HG03439 (cell line): ENCODE measurements around the gene CDC42.
"Not testable (repeated sequence)": the region's sequence is repeated elsewhere in the genome, so short reads cannot be mapped to it uniquely, and the experiment has no call there.

Experiments
- ATAC-seq: cut with Tn5 transposase; IDR thresholded peaks from one replicate; pipeline ENCODE4 v1.9.1; 2021; ENCODE audit warnings: mild to moderate bottlenecking, moderate library complexity; ENCODE audit not compliant: unreplicated experiment

The CDC42 gene

DNA sequence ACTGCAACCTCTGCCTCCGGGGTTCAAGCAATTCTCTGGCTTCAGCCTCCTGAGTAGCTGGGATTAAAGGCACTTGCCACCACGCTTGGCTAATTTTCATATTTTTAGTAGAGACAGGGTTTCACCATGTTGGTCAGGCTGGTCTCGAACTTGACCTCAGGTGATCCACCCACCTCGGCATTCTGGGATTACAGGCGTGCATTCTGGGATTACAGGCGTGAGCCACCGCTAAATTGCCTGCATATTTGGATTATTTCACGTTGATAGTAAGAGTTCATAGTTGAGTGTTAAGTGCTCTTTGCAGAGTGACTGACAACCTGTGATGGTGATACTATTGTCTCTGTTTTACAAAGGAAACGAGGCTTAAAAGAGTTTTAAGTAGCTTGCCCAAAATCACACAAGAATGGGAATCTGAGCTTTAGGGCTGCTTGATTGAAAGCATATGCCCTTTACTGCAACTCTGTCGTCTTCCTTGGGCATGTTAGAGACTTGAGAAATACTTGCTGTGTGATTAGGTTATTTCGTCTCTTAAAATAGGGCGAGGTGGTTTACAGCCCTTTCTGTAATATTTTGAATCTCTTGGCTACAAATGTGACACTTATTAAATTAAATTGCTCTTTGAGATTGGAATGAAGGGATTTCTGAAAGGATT is 12.4 kb downstream of the CDC42 start:
- ATAC-seq, result no peak

DNA sequence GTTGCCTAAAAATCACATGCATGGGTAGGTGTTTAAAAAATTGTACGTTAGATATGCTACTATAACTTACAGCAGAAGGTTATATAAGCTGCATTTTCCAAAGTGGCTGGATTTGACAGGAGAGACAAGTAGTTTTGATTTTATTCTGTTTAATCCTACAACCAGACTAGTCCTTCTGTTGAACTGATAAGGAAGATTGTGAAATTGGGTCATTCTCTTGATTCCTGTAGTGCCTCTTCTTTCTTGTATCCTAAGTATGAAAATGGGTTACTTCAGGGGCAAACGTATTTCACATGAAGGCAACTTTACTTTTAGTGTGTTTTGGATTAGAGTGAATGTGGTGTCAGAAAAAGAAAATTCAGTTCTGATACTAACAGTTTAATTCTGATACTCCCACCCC is 19.0 kb downstream of the CDC42 start:
- ATAC-seq, result no peak

DNA sequence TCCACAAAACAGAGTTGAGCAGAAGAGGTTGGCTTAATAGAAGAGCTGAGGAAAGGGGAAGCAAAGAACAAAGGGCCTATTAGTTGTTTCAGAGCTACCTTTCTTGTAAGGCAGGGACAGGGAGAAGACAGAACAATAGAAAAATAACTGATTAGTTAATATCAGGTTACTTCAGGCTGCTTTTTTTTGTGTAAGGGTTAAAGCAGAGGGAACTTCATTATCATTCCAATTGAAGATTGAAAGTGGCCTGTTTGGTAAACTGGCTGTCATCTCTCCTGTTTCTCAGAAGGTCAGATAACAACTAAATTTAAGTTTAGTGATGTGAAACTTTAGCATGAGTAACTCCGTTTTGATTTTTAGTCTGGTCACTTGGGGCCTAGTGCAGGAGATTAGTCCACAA is 22.3 kb downstream of the CDC42 start:
- no peak for ATAC-seq

DNA sequence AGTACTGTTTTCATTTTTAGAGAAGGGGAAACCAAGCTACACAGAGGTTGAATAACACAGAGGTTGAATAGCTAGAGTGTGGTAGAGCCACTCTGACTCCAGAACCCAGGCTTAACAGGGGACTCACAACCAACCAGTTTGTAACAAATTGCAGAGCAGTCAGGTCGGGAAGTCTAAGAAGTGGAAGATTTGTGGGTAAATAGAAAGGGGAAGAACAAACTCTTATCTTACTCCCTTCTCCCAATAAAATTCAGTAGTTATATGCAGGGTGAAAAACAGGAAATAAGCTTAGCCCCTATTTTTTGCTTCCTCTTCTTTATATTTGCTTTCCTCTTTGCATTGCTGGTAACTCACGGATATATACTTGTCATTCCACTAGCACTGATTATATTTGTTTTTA is 23.2 kb downstream of the CDC42 start:
- no peak for ATAC-seq

DNA sequence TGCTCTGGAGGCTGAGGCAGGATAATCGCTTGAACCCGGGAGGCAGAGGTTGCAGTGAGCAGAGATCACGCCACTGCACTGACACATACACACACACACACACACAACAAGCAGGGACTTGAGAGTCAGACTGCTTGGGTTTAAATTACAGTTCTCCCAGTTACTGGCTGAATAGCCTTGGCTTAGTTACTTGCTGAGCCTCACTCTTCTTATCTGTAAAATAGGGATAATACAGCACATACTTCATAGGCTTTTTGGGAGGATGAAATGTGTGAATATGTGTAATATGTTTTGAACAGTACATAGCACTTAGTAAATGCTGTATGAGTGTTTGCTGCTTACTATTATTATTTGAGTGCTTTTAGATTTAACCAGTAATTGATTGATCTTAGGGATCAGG is 23.8 kb downstream of the CDC42 start:
- no peak for ATAC-seq

DNA sequence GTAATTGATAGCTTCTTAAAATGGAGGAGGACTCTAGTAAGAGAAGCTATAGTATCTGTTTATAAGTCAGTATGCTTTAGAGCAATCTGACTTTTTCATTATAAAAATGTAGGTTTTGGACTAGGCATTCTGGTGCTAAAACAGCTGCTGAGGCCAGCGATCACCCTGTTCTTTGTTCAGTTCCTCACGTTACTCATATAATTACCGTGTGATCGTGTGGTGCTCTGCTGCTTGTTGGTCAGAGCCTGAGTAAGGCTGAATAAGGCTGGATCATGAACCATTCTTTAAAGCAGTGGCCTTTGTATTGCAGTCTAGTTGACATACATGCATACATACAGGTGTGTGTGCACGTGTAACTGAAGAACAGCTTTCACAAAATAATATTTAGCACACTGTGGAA is 25.2 kb downstream of the CDC42 start:
- no peak for ATAC-seq

DNA sequence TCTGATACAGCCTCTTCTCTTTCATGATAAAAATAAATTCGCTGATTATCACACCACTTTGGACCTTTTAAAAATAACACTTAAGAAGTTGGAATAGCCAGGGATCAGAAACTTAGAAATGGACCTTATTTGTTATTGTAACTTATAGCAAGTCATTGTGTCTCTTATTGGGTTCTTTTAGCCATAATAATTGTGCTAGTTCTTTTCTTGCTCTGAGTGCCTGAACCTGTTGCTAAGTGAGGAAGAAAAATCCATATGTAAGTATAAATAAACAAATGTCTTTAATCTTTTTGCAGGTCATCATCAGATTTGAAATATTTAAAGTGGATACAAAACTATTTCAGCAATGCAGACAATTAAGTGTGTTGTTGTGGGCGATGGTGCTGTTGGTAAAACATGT is 25.6 kb downstream of the CDC42 start:
- no peak for ATAC-seq

DNA sequence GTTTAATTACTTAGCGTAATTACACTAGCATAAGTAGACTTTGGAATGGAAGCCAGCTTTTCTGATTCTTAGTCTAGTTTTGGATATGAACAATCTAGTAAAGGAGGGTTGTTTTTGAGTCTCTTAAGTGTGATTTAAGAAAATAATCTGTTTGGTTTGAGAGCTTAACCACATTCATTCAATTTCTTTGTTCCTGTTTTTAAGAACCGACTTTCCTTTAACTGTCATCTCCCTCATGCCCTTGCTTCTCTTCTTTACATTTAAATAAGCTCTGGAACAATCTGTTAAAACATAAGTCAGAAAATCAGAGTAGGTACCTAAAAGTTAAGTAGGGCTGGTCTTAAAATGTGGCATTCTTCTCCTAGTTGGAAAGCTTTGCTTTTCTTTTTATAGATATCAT is 27.7 kb downstream of the CDC42 start:
- no peak for ATAC-seq

DNA sequence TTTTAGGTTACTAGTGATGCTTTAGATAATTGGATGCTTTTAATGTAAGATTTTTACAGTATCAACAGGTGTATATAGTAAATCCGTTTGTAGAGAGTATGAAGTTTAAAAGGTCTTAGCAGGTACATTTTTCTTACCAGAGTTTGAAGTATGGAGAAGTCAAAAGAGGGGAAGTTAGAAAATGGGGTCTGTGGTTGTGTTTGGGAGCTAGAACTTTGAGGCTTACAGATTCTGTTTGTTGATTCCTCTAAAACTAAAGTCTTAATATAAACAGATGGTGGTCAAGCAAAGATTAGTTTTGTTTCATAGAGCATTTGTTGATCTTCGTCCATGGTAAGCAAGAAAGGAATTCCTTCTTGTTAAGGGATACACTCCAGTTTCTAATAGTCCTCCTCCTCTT is 35.8 kb downstream of the CDC42 start:
- ATAC-seq, result no peak

DNA sequence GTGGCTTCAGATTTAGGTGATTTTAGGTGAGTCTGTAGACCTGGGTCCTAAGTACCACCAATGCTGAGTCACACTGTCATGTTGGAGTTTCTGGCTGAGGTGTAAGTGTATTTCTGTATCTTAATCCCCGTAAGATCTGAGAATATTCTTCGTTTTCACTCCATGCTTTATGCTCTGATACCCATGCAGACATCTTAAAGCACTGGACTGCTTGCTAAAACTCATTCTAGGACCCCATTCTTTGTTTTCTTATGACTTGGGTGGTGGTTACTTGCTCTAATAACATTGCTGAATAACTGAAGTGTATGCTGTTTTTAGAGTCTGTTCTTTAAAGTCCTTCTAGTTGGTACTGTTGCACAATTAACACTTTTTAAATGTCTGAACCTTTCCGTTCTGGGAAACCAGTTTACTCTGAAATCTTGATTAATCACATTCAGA is 36.6 kb downstream of the CDC42 start:
- no peak for ATAC-seq

DNA sequence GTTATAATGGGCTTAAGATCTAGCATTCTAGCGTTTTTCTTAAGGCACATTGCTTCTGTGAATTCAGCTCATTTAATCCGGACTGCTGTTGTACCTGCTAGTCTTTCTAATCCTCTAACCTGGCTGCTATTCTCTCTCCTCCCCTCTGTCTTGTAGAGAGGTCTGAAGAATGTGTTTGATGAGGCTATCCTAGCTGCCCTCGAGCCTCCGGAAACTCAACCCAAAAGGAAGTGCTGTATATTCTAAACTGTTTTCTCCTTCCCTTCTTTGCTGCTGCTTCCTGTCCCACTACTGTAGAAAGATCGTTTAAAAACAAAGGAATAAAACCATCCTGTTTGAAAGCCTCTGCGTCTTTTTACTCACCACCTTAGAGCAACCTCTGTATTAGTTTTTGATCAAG is 37.3 kb downstream of the CDC42 start:
- no peak for ATAC-seq

DNA sequence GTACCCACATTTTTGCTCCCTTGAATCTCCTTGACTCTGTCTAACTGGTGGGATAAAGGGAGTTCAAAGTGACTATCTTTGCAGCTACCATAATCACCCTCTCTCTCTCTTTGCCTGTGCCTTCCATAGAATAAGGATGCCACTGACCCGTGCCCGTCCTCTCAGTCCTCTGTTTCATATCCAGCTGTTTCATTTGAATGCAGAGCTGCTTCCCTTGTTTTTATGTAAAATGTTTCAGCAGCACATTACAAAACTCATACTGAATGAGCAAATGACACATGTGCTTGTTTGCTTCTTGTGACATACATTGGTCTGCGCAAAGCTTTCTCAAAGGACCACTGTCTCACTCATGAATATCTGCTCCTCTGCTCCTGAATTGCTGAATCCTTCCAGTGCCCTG is 38.4 kb downstream of the CDC42 start:
- ATAC-seq, result no peak

DNA sequence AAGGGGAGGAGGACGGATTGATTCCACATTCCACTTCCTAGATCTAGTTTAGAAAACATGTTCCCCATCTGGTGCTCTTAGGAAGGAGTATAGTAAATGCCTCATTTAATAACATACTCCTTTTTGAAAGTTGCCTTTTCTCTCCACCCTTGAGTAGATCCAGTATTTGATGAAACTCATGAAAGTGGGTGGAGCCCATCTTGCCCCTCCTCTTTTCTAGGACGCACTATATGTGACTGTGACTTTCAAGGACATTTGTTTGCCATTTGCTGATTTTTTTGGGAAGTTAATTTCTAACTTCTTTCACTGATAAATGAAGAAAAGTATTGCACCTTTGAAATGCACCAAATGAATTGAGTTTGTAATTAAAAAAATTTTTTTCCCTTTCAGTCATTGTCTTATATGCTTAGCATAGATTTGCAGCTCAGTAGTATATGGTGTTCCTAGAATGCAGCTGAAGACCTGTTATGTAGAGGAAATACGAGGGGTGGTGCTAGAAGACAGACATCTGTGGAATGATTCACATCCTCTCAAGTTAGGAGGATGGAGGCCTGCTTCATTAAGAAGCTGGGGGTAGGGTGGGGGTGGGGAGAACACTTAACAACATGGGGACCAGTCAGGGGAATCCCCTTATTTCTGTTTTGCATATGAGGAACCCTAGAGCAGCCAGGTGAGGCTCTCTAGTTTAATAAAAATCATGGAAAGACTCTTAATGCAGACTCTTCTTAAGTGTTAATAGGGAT is 39.7 kb downstream of the CDC42 start:
- not testable (repeated sequence) for ATAC-seq

DNA sequence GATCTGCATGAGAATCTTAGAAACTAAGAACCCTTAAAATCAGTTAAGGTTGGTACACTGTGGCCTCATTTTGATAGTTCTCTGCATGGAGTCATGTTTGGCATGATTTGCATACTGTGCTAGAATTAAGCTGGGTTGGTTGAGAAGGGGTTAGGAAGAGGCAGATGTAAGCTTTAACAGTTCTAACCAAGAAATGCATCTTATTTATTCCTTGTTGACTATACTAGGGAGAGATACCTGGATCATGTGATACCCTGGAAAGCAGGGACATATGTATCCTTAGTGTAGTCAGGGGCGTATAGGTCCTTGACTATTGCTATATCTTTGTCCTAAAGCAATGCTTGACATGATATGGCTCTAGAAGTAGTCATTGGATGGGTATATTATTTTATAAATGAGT is 41.0 kb downstream of the CDC42 start:
- no peak for ATAC-seq

DNA sequence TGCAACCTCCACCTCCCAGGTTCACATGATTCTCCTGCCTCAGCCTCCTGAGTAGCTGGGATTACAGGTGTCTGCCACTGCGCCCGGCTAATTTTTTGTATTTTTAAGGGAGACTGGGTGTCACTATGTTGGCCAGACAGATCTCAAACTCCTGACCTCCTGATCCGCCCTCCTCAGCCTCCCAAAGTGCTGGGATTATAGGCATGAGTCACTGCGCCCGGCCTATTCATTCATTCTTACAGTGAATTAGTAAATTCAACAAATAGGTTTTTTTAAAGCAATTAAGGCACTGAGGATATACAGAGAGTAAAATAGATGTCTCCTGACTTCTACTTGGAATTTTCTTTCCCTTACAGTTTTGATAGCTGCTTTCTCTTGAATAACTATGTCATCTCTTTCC is 43.5 kb downstream of the CDC42 start:
- ATAC-seq, result no peak

DNA sequence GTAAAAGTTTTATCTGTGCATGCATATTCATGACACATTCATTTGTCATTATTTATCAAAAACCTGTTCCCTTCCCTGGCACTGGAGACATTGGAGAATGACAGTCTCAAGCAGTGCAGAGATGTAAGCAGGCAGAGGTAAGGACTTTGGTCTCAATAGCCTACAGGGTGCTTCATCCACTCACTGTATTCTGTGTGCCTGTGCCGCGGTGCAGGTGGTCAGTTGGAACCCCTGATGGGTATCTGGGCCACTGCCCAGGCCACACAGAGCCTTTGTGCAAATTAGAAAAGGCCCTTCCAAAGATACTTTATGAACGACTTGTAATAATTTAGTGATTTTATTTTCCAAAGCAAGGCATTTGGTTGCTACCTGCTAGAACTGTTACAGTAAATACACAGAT is 44.0 kb downstream of the CDC42 start:
- no peak for ATAC-seq

DNA sequence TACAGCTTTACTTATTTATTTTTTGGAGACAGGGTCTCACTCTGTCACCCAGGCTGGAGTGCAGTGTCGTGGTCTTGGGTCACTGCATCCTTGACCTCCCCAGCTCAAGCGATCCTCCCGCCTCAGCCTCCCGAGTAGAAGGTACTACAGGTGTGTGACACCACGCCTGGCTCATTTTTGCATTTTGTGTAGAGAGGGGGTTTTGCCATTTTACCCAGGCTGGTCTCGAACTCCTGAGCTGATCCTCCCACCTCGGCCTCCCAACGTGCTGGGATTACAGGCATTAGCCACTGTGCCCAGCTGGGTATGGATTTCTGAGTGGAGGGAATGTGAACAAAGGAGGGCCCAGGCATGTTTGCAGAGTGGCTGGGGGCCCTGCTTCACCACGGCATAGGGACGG is 46.2 kb downstream of the CDC42 start:
- ATAC-seq, result no peak

DNA sequence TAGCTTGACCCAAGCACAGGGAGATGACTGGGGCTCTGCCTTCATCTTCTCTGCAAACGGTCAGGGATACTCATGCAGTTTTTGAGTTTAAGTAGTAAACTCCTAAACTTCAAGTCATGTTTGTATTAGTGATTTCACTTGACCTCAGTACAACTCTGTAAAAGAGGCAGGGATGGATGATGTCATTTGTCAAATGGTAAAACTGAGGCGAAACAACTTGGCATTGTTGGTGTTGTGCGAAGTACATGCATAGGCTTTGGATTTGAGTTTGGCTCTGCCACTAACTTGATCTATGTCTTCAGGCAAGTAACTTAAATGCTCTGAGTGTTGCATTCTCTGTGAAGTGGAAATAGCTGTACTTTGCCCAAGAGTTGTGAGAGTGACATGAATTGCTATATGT is 47.7 kb downstream of the CDC42 start:
- ATAC-seq, result no peak

DNA sequence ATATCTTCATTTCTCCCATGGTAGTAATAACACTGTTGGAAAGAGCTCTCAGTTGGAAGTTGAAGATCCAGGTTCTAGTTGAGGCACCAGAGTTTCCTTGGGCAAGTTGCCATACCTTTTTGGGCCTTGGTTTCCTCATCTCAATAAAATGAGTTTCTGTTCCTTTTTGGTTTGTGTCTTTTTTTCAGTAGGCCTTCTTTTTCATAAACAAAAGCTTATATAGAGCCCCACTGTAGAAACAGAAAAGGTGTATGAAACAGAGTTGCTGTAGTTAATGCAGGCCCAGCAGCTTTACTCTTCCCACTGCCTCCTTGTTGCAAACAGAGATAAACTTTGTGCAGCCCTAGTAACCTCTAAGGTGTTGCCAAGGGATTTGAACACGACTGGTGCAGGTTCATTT is 48.7 kb downstream of the CDC42 start:
- no peak for ATAC-seq

DNA sequence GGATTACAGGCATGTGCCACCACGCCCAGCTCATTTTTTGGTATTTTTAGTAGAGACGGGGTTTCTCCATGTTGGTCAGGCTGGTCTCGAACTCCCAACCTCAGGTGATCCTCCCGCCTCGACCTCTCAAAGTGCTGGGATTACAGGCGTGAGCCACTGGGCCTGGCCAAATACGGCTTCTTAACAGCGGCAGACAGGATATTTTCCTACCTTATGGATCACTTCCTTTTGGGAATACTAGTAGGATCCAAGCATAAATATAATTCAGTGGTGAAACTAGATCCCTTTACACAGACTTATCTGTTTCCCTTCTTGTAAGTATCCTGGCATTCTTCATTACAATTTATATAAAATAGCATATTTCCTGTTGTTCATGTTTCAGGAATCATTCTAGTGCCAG is 49.5 kb downstream of the CDC42 start:
- ATAC-seq, result no peak

DNA sequence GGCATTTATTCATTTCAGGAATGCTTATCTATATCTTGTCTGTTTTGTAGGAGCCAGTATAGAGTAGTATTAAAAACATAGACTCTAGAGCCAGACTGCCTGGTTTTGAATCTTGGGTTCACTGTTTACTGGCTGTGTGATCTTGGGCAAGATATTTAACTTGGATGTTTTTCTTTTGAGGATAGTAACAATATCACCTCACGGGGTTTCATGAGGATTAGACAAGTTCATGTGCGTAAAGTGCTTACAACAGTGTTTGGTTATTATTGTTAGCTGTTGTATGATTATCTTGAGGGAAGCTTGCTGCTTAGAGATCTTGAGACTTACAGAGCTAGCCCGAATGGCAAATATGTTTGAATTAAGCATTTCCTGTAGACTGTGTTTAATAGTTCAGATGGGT is 50.2 kb downstream of the CDC42 start:
- no peak for ATAC-seq

DNA sequence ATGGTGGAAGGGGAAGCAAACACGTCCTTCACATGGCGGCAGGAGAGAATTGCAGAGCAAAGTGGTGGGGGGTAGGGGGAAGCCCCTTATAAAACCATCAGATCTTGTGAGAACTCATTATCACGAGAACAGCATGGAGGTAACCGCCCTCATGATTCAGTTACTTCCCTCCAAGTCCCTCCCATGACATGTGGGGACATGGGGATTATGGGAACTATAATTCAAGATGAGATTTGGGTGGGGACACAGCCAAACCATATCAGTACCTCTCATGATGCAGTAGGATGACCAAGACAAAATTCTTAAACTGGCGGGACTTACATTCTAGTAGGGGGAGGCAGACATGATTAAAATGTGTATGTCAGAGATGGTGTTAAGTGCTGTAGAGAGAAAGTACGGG is 51.6 kb downstream of the CDC42 start:
- no peak for ATAC-seq
